CMK (cell line): Measurements from ENCODE around the gene CARHSP1.
"Not testable (repeated sequence)": the region's sequence is repeated elsewhere in the genome, so short reads cannot be mapped to it uniquely, and the experiment has no call there.

Experiments
- DNase-seq: peaks from one replicate; pipeline ENCODE4 v3.0.0-alpha.2; 2010; ENCODE audit warnings: low read depth

Gene CARHSP1

GRCh38 chr16:8828541-8829165 is 40.2 kb downstream of the CARHSP1 start:
- no peak for DNase-seq

- no peak for DNase-seq
Observed at GRCh38 chr16:8826278-8826879, 42.4 kb downstream of the CARHSP1 start.

- no peak for DNase-seq
Observed at GRCh38 chr16:8822403-8822802, 46.4 kb downstream of the CARHSP1 start.

GRCh38 chr16:8819411-8820034 is 49.3 kb downstream of the CARHSP1 start:
- DNase-seq, result no peak

- no peak for DNase-seq
Observed at GRCh38 chr16:8818504-8819270, 50.1 kb downstream of the CARHSP1 start.

- no peak for DNase-seq
Observed at GRCh38 chr16:8816967-8817655, 51.7 kb downstream of the CARHSP1 start.

GRCh38 chr16:8814095-8814806 is 54.6 kb downstream of the CARHSP1 start:
- DNase-seq, result no peak

GRCh38 chr16:8812162-8812843 is 56.5 kb downstream of the CARHSP1 start:
- no peak for DNase-seq

GRCh38 chr16:8808613-8809353 is 60.0 kb downstream of the CARHSP1 start:
- DNase-seq, result no peak

GRCh38 chr16:8808009-8808408 is 60.8 kb downstream of the CARHSP1 start:
- DNase-seq, result no peak

GRCh38 chr16:8807189-8807588 is 61.6 kb downstream of the CARHSP1 start:
- no peak for DNase-seq

GRCh38 chr16:8806272-8806983 is 62.4 kb downstream of the CARHSP1 start:
- DNase-seq, result no peak

GRCh38 chr16:8804313-8804712 is 64.5 kb downstream of the CARHSP1 start:
- DNase-seq, result no peak

- DNase-seq, result not testable (repeated sequence)
Observed at GRCh38 chr16:8803733-8804132, 65.1 kb downstream of the CARHSP1 start.
